H1 (cell line): Measurements from ENCODE around the gene MUC13. TPM values are rescaled to one million over a fixed set of nuclear protein-coding genes. Genes with fewer than 3 reads are reported as not detected.

ENCODE experiments used
- CTCF ChIA-PET: fragments of 300-600 bp; sonication (Branson Sonifier 250); formaldehyde crosslinking; loops from one replicate; lab custom pipeline; 2021; ENCODE audit not compliant: partially characterized antibody; lab: Charles Lee
- POLR2A ChIA-PET: fragments of 300-600 bp; sonication (Branson Sonifier 250); formaldehyde crosslinking; loops from one replicate; lab custom pipeline; 2021; ENCODE audit warnings: inconsistent platforms; ENCODE audit not compliant: partially characterized antibody; lab: Charles Lee
- DNase-seq, 2 experiments: peaks; one replicate each; pipeline versions ENCODE4 v3.0.0 to v3.0.0-alpha.2; 2010 to 2022; ENCODE audit warnings: low spot score in 2 of 2, low read depth in 1 of 2, mixed read lengths in 1 of 2
- FAIRE-seq: peaks from 2 replicates; lab custom pipeline; 2011; peaks lifted over from hg19 to GRCh38; lab: Jason Lieb, UNC
- H2AFZ ChIP-seq: 2 replicates; pipeline ENCODE4 v1.8.1; 2012; ENCODE audit warnings: low read length, inconsistent platforms
- H2AK5ac ChIP-seq: 2 replicates; pipeline ENCODE4 v1.6.1; 2013; ENCODE audit warnings: low read depth, low read length
- H2BK120ac ChIP-seq: replicated peaks from 2 replicates; pipeline ENCODE3; 2013; ENCODE audit warnings: low read depth, low read length, inconsistent platforms
- H2BK12ac ChIP-seq: 2 replicates; pipeline ENCODE4 v1.6.1; 2013; ENCODE audit warnings: low read depth, low read length
- H2BK15ac ChIP-seq: 2 replicates; pipeline ENCODE4 v1.6.1; 2013; ENCODE audit warnings: low read length
- H2BK20ac ChIP-seq: 2 replicates; pipeline ENCODE4 v1.6.1; 2013; ENCODE audit warnings: low read length
- H2BK5ac ChIP-seq: 2 replicates; pipeline ENCODE4 v1.6.1; 2013; ENCODE audit warnings: low read depth, low read length
- H3K14ac ChIP-seq: 2 replicates; pipeline ENCODE4 v1.6.1; 2013; ENCODE audit warnings: inconsistent platforms; ENCODE audit not compliant: insufficient read length
- H3K18ac ChIP-seq: 2 replicates; pipeline ENCODE4 v1.6.1; 2013; ENCODE audit warnings: low read length; ENCODE audit errors: extremely low read depth
- H3K23ac ChIP-seq: 2 replicates; pipeline ENCODE4 v1.6.1; 2013; ENCODE audit warnings: inconsistent platforms; ENCODE audit not compliant: insufficient read length
- H3K23me2 ChIP-seq: 2 replicates; pipeline ENCODE4 v1.6.1; 2013; ENCODE audit warnings: low read depth, low read length
- H3K27ac ChIP-seq: 2 replicates; pipeline ENCODE4 v1.6.1; 2011; ENCODE audit warnings: low read depth, low read length, inconsistent platforms
- H3K27me3 ChIP-seq, 4 experiments: replicated peaks in 1 of 4; 1 replicate in 1 of 4; 2 replicates in 3 of 4; pipeline versions ENCODE4 v1.6.1 to v1.8.1; 2011 to 2013; ENCODE audit warnings: low read length in 3 of 4, mild to moderate bottlenecking in 3 of 4, inconsistent platforms in 2 of 4, mixed read lengths in 2 of 4, moderate library complexity in 1 of 4; ENCODE audit not compliant: control insufficient read depth in 3 of 4, insufficient read depth in 3 of 4; ENCODE audit errors: extremely low read depth in 1 of 4
- H3K36me3 ChIP-seq, 4 experiments: 2 replicates each; pipeline versions ENCODE4 v1.6.1 to v1.8.1; 2011 to 2013; ENCODE audit warnings: mild to moderate bottlenecking in 4 of 4, low read length in 3 of 4, moderate library complexity in 2 of 4, control low read depth in 1 of 4, inconsistent platforms in 1 of 4; ENCODE audit not compliant: insufficient read depth in 4 of 4, control insufficient read depth in 2 of 4
- H3K4ac ChIP-seq: replicated peaks from 2 replicates; pipeline ENCODE3; 2013; ENCODE audit warnings: low read length, low read depth, mixed read lengths, inconsistent platforms; ENCODE audit not compliant: insufficient read length
- H3K4me1 ChIP-seq, 4 experiments: replicated peaks in 1 of 4; 1 replicate in 1 of 4; 2 replicates in 3 of 4; pipeline versions ENCODE4 v1.6.1 to v1.8.1; 2011 to 2013; ENCODE audit warnings: low read length in 3 of 4, inconsistent platforms in 2 of 4, mixed read lengths in 1 of 4; ENCODE audit not compliant: insufficient read depth in 4 of 4, control insufficient read depth in 3 of 4
- H3K4me2 ChIP-seq, 2 experiments: 2 replicates each; pipeline versions ENCODE4 v1.6.1 to v1.8.1; 2011 to 2013; ENCODE audit warnings: low read depth in 2 of 2, low read length in 2 of 2, control low read depth in 1 of 2, inconsistent platforms in 1 of 2, mild to moderate bottlenecking in 1 of 2; ENCODE audit not compliant: insufficient read depth in 1 of 2
- H3K4me3 ChIP-seq, 4 experiments: fragments of 200-600, 300-600 bp in 1 of 4; sonication (generic), shearing (Covaris generic), sonication (Bioruptor Twin) in 1 of 4; 2 replicates each; pipeline versions ENCODE4 v1.5.1 to v1.8.1; 2011 to 2016; ENCODE audit warnings: low read length in 4 of 4, low read depth in 3 of 4, control low read depth in 2 of 4, inconsistent platforms in 2 of 4, mild to moderate bottlenecking in 2 of 4, mixed read lengths in 1 of 4, moderate library complexity in 1 of 4; ENCODE audit not compliant: insufficient read depth in 2 of 4; ENCODE audit errors: extremely low read depth in 1 of 4
- H3K56ac ChIP-seq: replicated peaks from 2 replicates; pipeline ENCODE3; 2013; ENCODE audit warnings: low read depth, mild to moderate bottlenecking, mixed read lengths, low read length, inconsistent platforms; ENCODE audit not compliant: insufficient read length
- H3K79me1 ChIP-seq: 2 replicates; pipeline ENCODE4 v1.6.1; 2013; ENCODE audit warnings: low read depth, low read length, control low read depth
- H3K79me2 ChIP-seq, 2 experiments: 2 replicates each; pipeline versions ENCODE4 v1.6.1 to v1.8.1; 2012 to 2013; ENCODE audit warnings: low read length in 2 of 2, mild to moderate bottlenecking in 2 of 2, inconsistent platforms in 1 of 2; ENCODE audit not compliant: insufficient read depth in 2 of 2, control insufficient read depth in 1 of 2
- H3K9ac ChIP-seq, 4 experiments: replicated peaks in 1 of 4; 1 replicate in 1 of 4; 2 replicates in 3 of 4; pipeline versions ENCODE4 v1.6.1 to v1.8.1; 2011 to 2013; ENCODE audit warnings: low read depth in 3 of 4, low read length in 3 of 4, control low read depth in 2 of 4, mild to moderate bottlenecking in 2 of 4, moderate library complexity in 2 of 4, inconsistent platforms in 1 of 4; ENCODE audit errors: extremely low read depth in 1 of 4
- H3K9me3 ChIP-seq, 2 experiments: 2 replicates each; pipeline versions ENCODE4 v1.6.1 to v1.8.1; 2012 to 2013; ENCODE audit warnings: mild to moderate bottlenecking in 2 of 2, moderate library complexity in 2 of 2, control low read depth in 1 of 2, inconsistent platforms in 1 of 2, low read depth in 1 of 2, low read length in 1 of 2, mixed read lengths in 1 of 2; ENCODE audit not compliant: insufficient read depth in 2 of 2
- H4K20me1 ChIP-seq, 2 experiments: replicated peaks in 1 of 2; 2 replicates each; pipeline versions ENCODE3 to v1.8.1; 2011 to 2013; ENCODE audit warnings: inconsistent platforms in 2 of 2, low read length in 2 of 2, mild to moderate bottlenecking in 1 of 2; ENCODE audit not compliant: insufficient read depth in 2 of 2, control insufficient read depth in 1 of 2
- H4K5ac ChIP-seq: 2 replicates; pipeline ENCODE4 v1.6.1; 2013; ENCODE audit warnings: low read length, low read depth, mixed read lengths, inconsistent platforms; ENCODE audit not compliant: insufficient read length
- H4K8ac ChIP-seq: 2 replicates; pipeline ENCODE4 v1.8.0; 2013; ENCODE audit warnings: mild to moderate bottlenecking, moderate library complexity, low read length, inconsistent platforms; ENCODE audit not compliant: insufficient read depth; ENCODE audit errors: extremely low read depth
- H4K91ac ChIP-seq: replicated peaks from 2 replicates; pipeline ENCODE3; 2013; ENCODE audit warnings: low read length, mixed read lengths, inconsistent platforms; ENCODE audit not compliant: insufficient read length
- CBX5 ChIP-seq: fragments of 300-800, 300-1000 bp; sonication (generic); IDR thresholded peaks from 2 replicates; pipeline ENCODE4 v1.7.1; 2016; ENCODE audit warnings: antibody characterized with exemption, low read length, low read depth
- CHD2 ChIP-seq: IDR thresholded peaks from 2 replicates; pipeline ENCODE4 v1.6.1; 2012; ENCODE audit warnings: low read length, improper control_type of control experiment
- E2F6 ChIP-seq: IDR thresholded peaks from 2 replicates; pipeline ENCODE4 v1.6.1; 2012; ENCODE audit warnings: inconsistent platforms
- EZH2 ChIP-seq: fragments of 200-600 bp; sonication (generic); IDR thresholded peaks from 2 replicates; pipeline ENCODE4 v1.7.1; 2012; ENCODE audit warnings: low read depth, mild to moderate bottlenecking, moderate library complexity, low read length, inconsistent platforms; ENCODE audit not compliant: severe bottlenecking
- JUN ChIP-seq: IDR thresholded peaks from 2 replicates; pipeline ENCODE4 v1.6.1; 2011; ENCODE audit warnings: low read depth, mild to moderate bottlenecking, improper control_type of control experiment, low read length
- KDM4A ChIP-seq: IDR thresholded peaks from one replicate; pipeline ENCODE4 v1.7.1; 2012; ENCODE audit warnings: low read depth, mild to moderate bottlenecking, moderate library complexity, low read length, inconsistent platforms; ENCODE audit not compliant: severe bottlenecking
- NANOG ChIP-seq: IDR thresholded peaks from 2 replicates; pipeline ENCODE4 v1.6.1; 2011; ENCODE audit warnings: low read length, low read depth, mild to moderate bottlenecking, inconsistent platforms; ENCODE audit not compliant: insufficient read depth, poor library complexity, severe bottlenecking
- PHF8 ChIP-seq: fragments of 200-600 bp; sonication (generic); conservative IDR thresholded peaks from 2 replicates; pipeline ENCODE4 v1.7.1; 2012; ENCODE audit warnings: low read depth, mild to moderate bottlenecking, inconsistent platforms, low read length, moderate library complexity
- SAP30 ChIP-seq: fragments of 300-600 bp; sonication (generic); IDR thresholded peaks from 2 replicates; pipeline ENCODE4 v1.7.1; 2012; ENCODE audit warnings: low read length, moderate library complexity, mild to moderate bottlenecking, inconsistent platforms; ENCODE audit not compliant: insufficient read depth, insufficient replicate concordance
- SRF ChIP-seq: IDR thresholded peaks from 2 replicates; pipeline ENCODE4 v1.6.1; 2011; ENCODE audit warnings: mild to moderate bottlenecking, low read depth, low read length, moderate library complexity
- TEAD4 ChIP-seq: IDR thresholded peaks from 2 replicates; pipeline ENCODE4 v1.6.1; 2012; ENCODE audit warnings: low read depth, low read length, inconsistent platforms, mixed read lengths
- WGBS, 2 experiments: shearing (Covaris generic) in 1 of 2; methylation state at CpG; one replicate each; pipeline versions ENCODE4 v1.1.6 to v1.1.7; 2013 to 2015; ENCODE audit warnings: low lambda C conversion rate in 2 of 2, mixed read lengths in 2 of 2, inconsistent platforms in 1 of 2, low coverage in 1 of 2, missing lambda C conversion rate in 1 of 2; ENCODE audit not compliant: insufficient replicate concordance in 2 of 2, insufficient coverage in 1 of 2, insufficient read length in 1 of 2; ENCODE audit errors: extremely low coverage in 1 of 2, missing lambda C conversion rate in 1 of 2; 5-methylcytosine and 5-hydroxymethylcytosine counted together
- polyA plus RNA-seq, 7 experiments: library from polyadenylated mRNA; depleted of rRNA in 3 of 7; stranded (reverse) in 5 of 7; unstranded in 2 of 7; fragments of >200 nt in 5 of 7; fragments of 200-250 nt in 2 of 7; gene quantifications; 1 replicate in 5 of 7; 2 replicates in 1 of 7; 4 replicates in 1 of 7; pipeline versions ENCODE4 v1.2.1 to v1.2.3, GENCODE V29; 2011 to 2013; ENCODE audit warnings: missing spikeins in 2 of 7, mixed read lengths in 2 of 7
- total RNA-seq: library from RNA; stranded (reverse); fragmentation: NEBNext Ultra II Directional; extraction: Animal tissue kit (Norgen Biotek cat#: 25700); gene quantifications from 2 replicates; pipeline ENCODE4 v1.2.1, GENCODE V29; 2021

MUC13 gene
- total and polyA plus RNA-seq, 2 of the 8 experiments (the other 6 are each of a cell fraction or from before 2014, with no cell fraction given): not detected

DNA sequence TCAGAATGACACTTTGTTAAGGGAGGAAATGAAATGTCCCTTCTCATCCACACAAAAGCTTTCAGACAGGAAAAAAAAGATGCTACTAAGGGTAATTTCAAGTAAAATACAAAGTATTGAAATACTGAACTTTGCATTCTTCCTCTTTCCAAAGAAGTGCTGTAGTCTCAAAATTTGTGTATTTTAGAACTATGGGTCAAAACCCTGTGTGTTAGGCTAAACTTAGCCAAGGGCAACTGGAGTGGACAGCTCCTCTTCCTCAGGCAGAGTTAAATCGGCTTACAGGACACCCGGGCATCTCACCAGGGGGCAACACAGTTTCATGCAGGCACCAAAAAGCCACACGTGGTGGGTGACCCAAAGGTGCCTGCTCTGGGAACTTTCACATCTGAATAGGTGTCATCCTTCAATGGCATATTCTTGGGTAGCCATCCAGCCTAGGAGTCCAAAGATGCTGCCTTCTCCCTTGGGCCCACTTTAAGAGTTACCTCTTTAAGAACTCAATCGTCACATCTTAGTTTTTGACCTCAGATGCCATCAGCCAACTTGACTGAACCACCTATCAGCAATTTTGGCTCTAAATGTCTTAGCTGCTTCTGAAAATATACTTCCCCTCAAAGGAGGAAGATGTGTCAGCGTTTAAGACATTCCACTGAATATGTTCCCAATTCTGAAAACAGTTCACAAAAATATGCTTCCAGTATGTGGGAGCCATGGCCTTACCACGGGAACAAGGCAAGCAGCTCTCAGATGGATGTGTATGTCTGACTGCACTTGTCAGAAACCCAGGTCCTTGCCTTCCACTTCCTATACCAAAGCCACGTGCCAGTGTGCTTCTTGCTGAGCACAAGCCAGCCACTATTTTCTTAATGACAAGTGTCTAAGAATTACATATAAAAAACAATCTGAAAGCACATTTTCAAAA lies 32.2 kb upstream of the MUC13 start:
- ChIA-PET CTCF (no interaction called here), POLR2A (no interaction called here)
- H2BK120ac ChIP-seq: no peak overlapping the region
- no peak overlapping the region for H3K4me2 ChIP-seq
- H4K5ac ChIP-seq: no peak overlapping the region
- no peaks in the 10 kb centered on the region for H4K20me1 ChIP-seq
- no peak overlapping the region for H3K4me3 ChIP-seq
- no peak for FAIRE-seq
- no peaks in the 10 kb centered on the region for H3K27me3 ChIP-seq
- no peak overlapping the region for H2BK15ac ChIP-seq
- no peaks in the 10 kb centered on the region for H3K23me2 ChIP-seq
- no peak overlapping the region for H3K14ac ChIP-seq
- H2AFZ ChIP-seq: no peak overlapping the region
- H3K9ac ChIP-seq: no peak overlapping the region
- no peak overlapping the region for H3K4ac ChIP-seq
- no peak overlapping the region for H2BK12ac ChIP-seq
- H4K91ac ChIP-seq: no peak overlapping the region
- H3K18ac ChIP-seq: no peak overlapping the region
- no peak overlapping the region for H3K23ac ChIP-seq
- peaks cover 0 to 5% (median 0%) of the 10 kb centered on the region in 4 experiments; a peak in 1 of 7 replicates for H3K4me1 ChIP-seq
- WGBS, 2 experiments: 92% methylated on average over 7 of the region's 7 CpGs; no CpG with 5 or more reads in 1 of the 2 experiments
- H2AK5ac ChIP-seq: no peak overlapping the region
- H2BK20ac ChIP-seq: no peak overlapping the region
- no peaks in the 10 kb centered on the region for H3K79me2 ChIP-seq
- no peak overlapping the region for H3K27ac ChIP-seq
- H3K56ac ChIP-seq: no peak overlapping the region
- no peaks in the 10 kb centered on the region for H3K9me3 ChIP-seq
- no peak overlapping the region for H2BK5ac ChIP-seq
- H3K36me3 ChIP-seq: peaks cover 0 to 4% (median 0%) of the 10 kb centered on the region in 4 experiments; a peak in 2 of 8 replicates
- H3K79me1 ChIP-seq: no peaks in the 10 kb centered on the region
- no peak for DNase-seq
- H4K8ac ChIP-seq: no peak overlapping the region
- TF ChIP-seq SAP30: no peak
- TF ChIP-seq CHD2: no peak
- TF ChIP-seq KDM4A: no peak
- no peak for TF ChIP-seq CBX5
- TF ChIP-seq NANOG: no peak
- TF ChIP-seq JUN: no peak
- no peak for TF ChIP-seq SRF
- TF ChIP-seq EZH2: no peak
- no peak for TF ChIP-seq E2F6
- no peak for TF ChIP-seq PHF8
- no peak for TF ChIP-seq TEAD4
